Heart left ventricle (tissue), 16 donors: Measurements from ENCODE around the gene PPP2R3A. TPM values are rescaled to one million over a fixed set of nuclear protein-coding genes. Genes with fewer than 3 reads are reported as not detected.
A peak's percentile ranks its signal among the peaks of the same experiment; 100 is the strongest.

ENCODE experiments used
- ATAC-seq, 4 donors: fragments of 200-7000 bp; cut with Tn5 transposase; one replicate each; pipeline ENCODE4 v1.9.1; 2020 to 2022; ENCODE audit warnings: moderate library complexity in 4 of 4, mild to moderate bottlenecking in 3 of 4, moderate number of reproducible peaks in 1 of 4
- DNase-seq, 5 donors: peaks; one replicate each; pipeline ENCODE4 v3.0.0-alpha.2; 2020
- H3K27ac ChIP-seq, 12 donors: fragments of 200-600 bp; sonication (generic) in 4 of 12; one replicate each; pipeline versions ENCODE4 v1.5.0 to v1.8.0; 2016 to 2022; ENCODE audit warnings: mild to moderate bottlenecking in 2 of 12
- H3K27me3 ChIP-seq, 9 donors: fragments of 200-600 bp; sonication (generic) in 2 of 9; one replicate each; pipeline versions ENCODE4 v1.5.1 to v1.8.0; 2016 to 2022; ENCODE audit warnings: mild to moderate bottlenecking in 3 of 9
- H3K36me3 ChIP-seq, 9 donors: fragments of 200-600 bp; sonication (generic) in 2 of 9; one replicate each; pipeline versions ENCODE4 v1.5.0 to v1.8.0; 2018 to 2022; ENCODE audit warnings: mild to moderate bottlenecking in 2 of 9
- H3K4me1 ChIP-seq, 12 donors: fragments of 200-600 bp; sonication (generic) in 4 of 12; one replicate each; pipeline versions ENCODE4 v1.5.0 to v1.8.0; 2016 to 2022; ENCODE audit warnings: mild to moderate bottlenecking in 3 of 12
- H3K4me3 ChIP-seq, 12 donors: fragments of 200-600 bp; sonication (generic) in 4 of 12; one replicate each; pipeline versions ENCODE4 v1.5.0 to v1.8.0; 2017 to 2022; ENCODE audit warnings: mild to moderate bottlenecking in 9 of 12, moderate library complexity in 4 of 12
- H3K9me3 ChIP-seq, 12 donors: fragments of 200-600 bp; sonication (generic) in 4 of 12; one replicate each; pipeline versions ENCODE4 v1.5.0 to v1.8.0; 2016 to 2022; ENCODE audit warnings: mild to moderate bottlenecking in 1 of 12
- POLR2A ChIP-seq, 2 donors: fragments of 450-650 bp; IDR thresholded peaks; one replicate each; pipeline ENCODE4 v1.6.1; 2017; ENCODE audit warnings: antibody characterized with exemption in 2 of 2, mild to moderate bottlenecking in 2 of 2, moderate library complexity in 2 of 2
- WGBS, 4 donors: extraction: QIAGEN DNeasy Blood & Tissue Kit in 2 of 4; methylation state at CpG; one replicate each; pipeline versions ENCODE4 v1.1.5 to v1.1.7; 2013 to 2018; 5-methylcytosine and 5-hydroxymethylcytosine counted together
- intact Hi-C, 10 donors: fragments of 100-400 bp; cut with DNase I; formaldehyde crosslinking; loops; one replicate each; pipeline versions ENCODE4 v1.11.1 to v1.14.2; 2022
- polyA plus RNA-seq, 2 donors: library from polyadenylated mRNA; stranded (reverse); fragments of 200-250 nt; gene quantifications; one replicate each; pipeline ENCODE4 v1.2.3, GENCODE V29; 2013
- total RNA-seq, 9 donors: library from RNA; depleted of rRNA in 2 of 9; stranded (reverse); fragments of >200 nt in 2 of 9; fragmentation: NEBNext Ultra II Directional in 3 of 9; extraction: Animal tissue kit (Norgen Biotek cat#: 25700) in 3 of 9; gene quantifications; one replicate each; pipeline versions ENCODE4 v1.1.0 to v1.2.4, GENCODE V29; 2016 to 2023
- TF ChIP-seq, protein P1 (sequence below), 12 donors: fragments of 200-600 bp; sonication (generic) in 4 of 12; IDR thresholded peaks; one replicate each; pipeline versions ENCODE4 v1.5.0 to v1.8.0; 2018 to 2022; ENCODE audit warnings: antibody characterized with exemption in 12 of 12, mild to moderate bottlenecking in 5 of 12
- donor health status: ischemic (EF 13 %, LVEDD 7.1; RV severe dilation, severe dysfunction).
- donor health status: healthy with polysubstance abuse.
- donor health status: DM: no; HTN: yes; CAD: no.
- donor health status: DM: no; HTN: no; CAD: no.
- donor health status: ischemic (EF 25% LVEDD 6.9; RV normal size, moderate dysfunction).
- donor health status: ischemic (EF 25% LVEDD 5.7; RV mildly dilated, moderate dysfunction).
- donor health status: healthy.
- donor health status: DM: yes; HTN: yes; CAD: no.
- donor health status: ischemic (EF 35%, LVEDD 5.7; RV mildly dilated, moderate dysfunction).
- donor health status: nonischemic (EF 11% LVEDD 7.7; RV severe dilation, severe dysfunction).
- donor health status: DM: yes; HTN: yes; CAD: no.
- donor health status: PGD.
- donor health status: ischemic (EF 29% LVEDD 5.4; RV normal size, mild dysfunction).
- donor health status: nonischemic (EF 23%, LVEDD 6.1; RV moderate dilation, normal function).

PPP2R3A gene
- total and polyA plus RNA-seq, 11 donors, result 10.4 to 136 (median 92.4) TPM

DNA sequence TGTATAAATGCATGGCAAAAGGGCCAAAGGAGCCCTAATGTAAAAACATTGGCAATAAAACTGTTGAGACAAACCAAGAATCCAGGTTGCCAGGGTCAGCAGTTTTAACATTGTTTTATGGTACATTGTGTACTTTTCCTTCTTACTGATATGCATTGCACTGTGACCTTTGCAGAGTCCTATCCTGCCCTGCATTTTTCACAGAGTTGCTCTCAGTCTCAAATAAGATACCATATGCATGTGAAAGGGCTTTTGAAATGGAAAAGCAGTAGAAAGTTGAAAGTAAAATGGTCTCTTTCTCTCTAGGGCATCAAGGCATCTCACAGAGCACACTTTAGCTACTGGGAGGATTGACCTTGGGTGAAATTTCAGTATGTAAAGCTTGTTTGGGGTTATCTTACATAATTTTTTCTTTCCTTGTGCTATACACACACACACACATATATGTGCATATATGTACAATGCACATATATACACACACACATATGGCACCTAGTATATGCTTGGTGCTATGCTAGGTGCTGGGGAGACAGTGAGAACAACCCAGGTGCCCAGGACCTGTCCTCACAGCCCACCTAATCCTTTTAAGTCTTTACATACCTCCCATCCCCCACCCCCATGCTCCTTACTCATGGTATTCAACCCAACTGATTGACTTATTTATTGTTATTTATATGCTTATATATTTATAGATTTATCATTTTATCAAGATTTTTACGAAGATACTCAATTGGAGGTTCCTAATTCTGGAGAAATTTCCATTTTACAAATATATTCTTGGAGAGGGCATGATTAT is 1.2 kb upstream of the PPP2R3A start:
- H3K9me3 ChIP-seq, result peaks cover 0 to 22% (median 11%) of the 10 kb centered on the region in 12 donors
- intact Hi-C loops, result loop anchor here in 4 of 10 donors (2.0 to 10.0 kb wide), 4 partner anchors 42 to 230 kb away; partner anchors contain the start of gene MSL2 (in 1 of the 4)
- H3K4me1 ChIP-seq, result peaks cover 0 to 36% (median 11%) of the 10 kb centered on the region in 12 donors
- WGBS, 4 donors, result 67 to 78% (median 74%) methylated on average over 1 of the region's 1 CpG
- DNase-seq, result no peak
- no peaks in the 10 kb centered on the region for H3K27me3 ChIP-seq
- H3K27ac ChIP-seq, result peak overlapping the region in 6 of 12 donors; percentile 86 to 98 (median 90)
- no peaks in the 10 kb centered on the region for H3K36me3 ChIP-seq
- TF ChIP-seq, protein P1, sequence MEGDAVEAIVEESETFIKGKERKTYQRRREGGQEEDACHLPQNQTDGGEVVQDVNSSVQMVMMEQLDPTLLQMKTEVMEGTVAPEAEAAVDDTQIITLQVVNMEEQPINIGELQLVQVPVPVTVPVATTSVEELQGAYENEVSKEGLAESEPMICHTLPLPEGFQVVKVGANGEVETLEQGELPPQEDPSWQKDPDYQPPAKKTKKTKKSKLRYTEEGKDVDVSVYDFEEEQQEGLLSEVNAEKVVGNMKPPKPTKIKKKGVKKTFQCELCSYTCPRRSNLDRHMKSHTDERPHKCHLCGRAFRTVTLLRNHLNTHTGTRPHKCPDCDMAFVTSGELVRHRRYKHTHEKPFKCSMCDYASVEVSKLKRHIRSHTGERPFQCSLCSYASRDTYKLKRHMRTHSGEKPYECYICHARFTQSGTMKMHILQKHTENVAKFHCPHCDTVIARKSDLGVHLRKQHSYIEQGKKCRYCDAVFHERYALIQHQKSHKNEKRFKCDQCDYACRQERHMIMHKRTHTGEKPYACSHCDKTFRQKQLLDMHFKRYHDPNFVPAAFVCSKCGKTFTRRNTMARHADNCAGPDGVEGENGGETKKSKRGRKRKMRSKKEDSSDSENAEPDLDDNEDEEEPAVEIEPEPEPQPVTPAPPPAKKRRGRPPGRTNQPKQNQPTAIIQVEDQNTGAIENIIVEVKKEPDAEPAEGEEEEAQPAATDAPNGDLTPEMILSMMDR (IDR thresholded peaks at IDR 0.05), result no peak
- H3K4me3 ChIP-seq, result peak overlapping the region in 2 of 12 donors; percentile 72 to 79
- no peak for ATAC-seq

DNA sequence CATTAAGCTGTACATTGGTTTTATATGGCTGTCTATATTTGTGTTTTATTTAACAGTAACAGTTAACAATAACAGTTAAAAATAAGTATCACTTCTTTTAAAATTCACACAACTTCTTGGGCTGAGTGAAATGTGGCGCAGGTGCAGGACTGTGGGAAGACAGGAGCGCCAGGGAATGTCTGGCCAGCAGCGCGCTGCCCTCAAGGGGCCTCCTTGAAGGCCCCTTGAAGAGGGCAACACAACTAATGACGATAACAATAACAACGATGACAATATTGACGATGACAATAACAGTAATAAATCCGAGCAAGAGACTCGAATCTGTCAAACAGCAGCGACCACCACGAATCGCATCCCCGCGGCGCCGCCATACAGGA is 411 bp upstream of the PPP2R3A start:
- peaks cover 0 to 15% (median 6%) of the 10 kb centered on the region in 12 donors for H3K9me3 ChIP-seq
- DNase-seq (no peak), ATAC-seq (peak; percentile 55 to 69 (median 64))
- H3K4me1 ChIP-seq, result peaks cover 0 to 40% (median 11%) of the 10 kb centered on the region in 12 donors
- WGBS, 4 donors, result 3 to 11% (median 3%) methylated on average over 9 to 16 of the region's 16 CpGs
- H3K4me3 ChIP-seq, result peak overlapping the region in 11 of 12 donors; percentile 60 to 96 (median 79)
- H3K27ac ChIP-seq, result peak overlapping the region; percentile 1 to 98 (median 88)
- no peaks in the 10 kb centered on the region for H3K27me3 ChIP-seq
- H3K36me3 ChIP-seq, result no peaks in the 10 kb centered on the region
- TF ChIP-seq, protein P1 (IDR thresholded peaks at IDR 0.05), result peak in 1 of 12 donors; percentile 13
- no peak for TF ChIP-seq POLR2A (IDR thresholded peaks at IDR 0.05)
- intact Hi-C loops, result loop anchor here in 9 of 10 donors (2.0 to 10.0 kb wide), 6 partner anchors 57 to 230 kb away; partner anchors contain the start of gene MSL2 (in 1 of the 9)

DNA sequence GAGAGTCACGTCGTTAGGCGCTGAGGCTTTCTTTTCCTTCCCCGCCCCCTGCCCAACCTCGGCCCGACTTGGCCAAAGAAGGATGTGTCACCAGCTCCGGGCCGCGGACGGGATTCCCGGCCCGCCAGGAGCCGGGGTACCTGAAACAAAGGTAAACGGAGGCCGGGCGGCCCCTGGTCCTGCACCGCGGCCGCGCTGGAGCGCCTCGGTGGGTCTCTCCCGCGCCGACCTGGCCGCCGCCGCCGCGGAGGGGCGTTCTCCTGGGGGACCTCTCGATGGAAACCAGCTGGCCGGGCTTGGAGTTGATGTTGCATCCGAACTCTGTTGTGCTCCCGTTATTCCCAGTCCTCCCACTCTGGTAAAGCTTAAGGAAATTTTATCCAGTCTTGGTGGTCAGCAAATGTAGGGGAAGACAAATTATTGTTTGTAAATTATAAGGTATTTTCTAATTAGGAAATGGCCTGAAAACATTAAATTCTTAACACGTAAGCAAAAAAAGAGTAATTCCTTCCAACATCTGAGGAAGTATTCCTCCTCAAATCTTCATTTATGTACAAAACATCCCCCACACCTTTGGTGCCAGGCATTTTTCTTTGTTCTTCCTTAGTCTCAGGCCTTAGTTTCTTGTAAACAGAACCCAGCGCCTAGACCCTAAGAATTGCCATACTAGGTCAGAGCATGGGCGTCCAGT is 888 bp downstream of the PPP2R3A start:
- peak in 2 of 5 donors; percentile 51 to 57 for DNase-seq
- H3K4me1 ChIP-seq, result peaks cover 0 to 40% (median 11%) of the 10 kb centered on the region in 12 donors
- intact Hi-C loops, result loop anchor here in 9 of 10 donors (2.0 to 10.0 kb wide), 6 partner anchors 56 to 228 kb away; partner anchors contain the start of gene MSL2 (in 1 of the 9)
- ATAC-seq, result peak in 3 of 4 donors; percentile 1 to 17 (median 3)
- WGBS, 4 donors, result 2 to 4% (median 3%) methylated on average over 38 of the region's 38 CpGs
- no peak for TF ChIP-seq POLR2A (IDR thresholded peaks at IDR 0.05)
- TF ChIP-seq, protein P1 (IDR thresholded peaks at IDR 0.05), result peak in 1 of 12 donors; percentile 21
- H3K4me3 ChIP-seq, result peak overlapping the region; percentile 60 to 96 (median 79)
- no peaks in the 10 kb centered on the region for H3K27me3 ChIP-seq
- peak overlapping the region; percentile 72 to 98 (median 90) for H3K27ac ChIP-seq
- peaks cover 0 to 2% (median 0%) of the 10 kb centered on the region in 12 donors for H3K9me3 ChIP-seq
- H3K36me3 ChIP-seq, result no peaks in the 10 kb centered on the region
